Measurements from ENCODE around the gene CNN2. TPM values are rescaled to one million over a fixed set of nuclear protein-coding genes. Genes with fewer than 3 reads are reported as not detected.

Gene CNN2
- total and polyA plus RNA-seq, 2 of the 13 experiments (the other 11 are each of a cell fraction or from before 2014, with no cell fraction given): 63.6 to 70.0 TPM

DNA sequence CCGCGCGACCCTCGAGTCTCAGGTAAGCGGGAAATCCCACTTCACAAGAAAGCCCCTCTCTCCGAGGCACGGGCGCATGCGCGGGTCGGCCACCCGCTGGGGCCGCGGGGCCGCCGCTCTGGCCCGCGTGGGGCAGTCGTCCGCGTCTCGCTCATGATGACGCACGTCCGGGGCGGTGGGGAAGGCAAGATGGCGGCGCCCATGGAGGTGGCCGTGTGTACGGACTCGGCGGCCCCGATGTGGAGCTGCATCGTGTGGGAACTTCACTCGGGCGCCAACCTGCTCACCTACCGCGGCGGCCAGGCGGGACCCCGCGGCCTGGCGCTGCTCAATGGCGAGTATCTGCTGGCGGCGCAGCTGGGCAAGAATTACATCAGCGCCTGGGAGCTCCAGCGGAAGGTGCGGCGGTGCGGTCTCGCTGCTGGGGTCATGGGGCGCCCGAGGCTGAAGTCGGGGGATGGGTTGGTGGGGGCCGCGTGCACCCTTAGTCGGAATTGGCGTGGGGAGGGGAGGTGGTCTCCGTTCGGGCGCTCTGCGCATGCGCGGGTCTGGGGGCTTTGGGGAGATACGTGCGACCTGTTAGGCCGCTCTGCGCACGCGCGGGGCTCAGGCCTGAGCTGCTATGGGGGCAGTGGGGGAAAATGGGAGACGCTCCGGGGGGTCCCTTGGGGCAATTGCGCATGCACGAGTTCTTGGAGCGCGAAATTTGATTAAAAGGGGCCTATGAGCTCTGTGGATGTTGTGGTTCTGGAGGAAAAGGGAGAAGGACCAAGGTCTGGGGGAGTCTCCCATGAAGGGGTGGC lies 42.0 kb upstream of the CNN2 start, which contains the start of gene WDR18 (continued):
- TF ChIP-seq ZNF615 (CRISPR knock-in tag; IDR thresholded peaks at IDR 0.05; ENCODE audit: borderline replicate concordance) (no peak; the same call in 1 of the 2 replicates), ZNF256 (CRISPR knock-in tag; conservative IDR thresholded peaks at IDR 0.05) (no peak), ZNF296 (CRISPR knock-in tag; conservative IDR thresholded peaks at IDR 0.05) (no peak), PAWR (CRISPR knock-in tag; IDR thresholded peaks at IDR 0.05; ENCODE audit: borderline replicate concordance) (no peak), ZNF547 (CRISPR knock-in tag; IDR thresholded peaks at IDR 0.05) (peak; percentile 94), HNF4G (IDR thresholded peaks at IDR 0.05; ENCODE audit: borderline replicate concordance, low read depth, low read length) (no peak), HNF4G (CRISPR knock-in tag; IDR thresholded peaks at IDR 0.05; ENCODE audit: borderline replicate concordance, low read depth) (no peak), ZNF629 (CRISPR knock-in tag; conservative IDR thresholded peaks at IDR 0.05) (no peak), HOXA7 (CRISPR knock-in tag; IDR thresholded peaks at IDR 0.05) (no peak), ZSCAN22 (CRISPR knock-in tag; IDR thresholded peaks at IDR 0.05) (no peak), FOXK1 (CRISPR knock-in tag; IDR thresholded peaks at IDR 0.05; ENCODE audit: borderline replicate concordance, low read depth) (peak; percentile 59; the same call in 1 of the 2 replicates), ZNF570 (CRISPR knock-in tag; IDR thresholded peaks at IDR 0.05; ENCODE audit: borderline replicate concordance) (no peak), ZNF253 (CRISPR knock-in tag; IDR thresholded peaks at IDR 0.05; ENCODE audit: borderline replicate concordance) (no peak; the same call in 1 of the 2 replicates), ZSCAN9 (CRISPR knock-in tag; IDR thresholded peaks at IDR 0.05; ENCODE audit: borderline replicate concordance) (no peak), ZNF441 (CRISPR knock-in tag; IDR thresholded peaks at IDR 0.05; ENCODE audit: borderline replicate concordance) (no peak), MEIS2 (CRISPR knock-in tag; IDR thresholded peaks at IDR 0.05) (no peak)
- TF ChIP-seq, protein P1, sequence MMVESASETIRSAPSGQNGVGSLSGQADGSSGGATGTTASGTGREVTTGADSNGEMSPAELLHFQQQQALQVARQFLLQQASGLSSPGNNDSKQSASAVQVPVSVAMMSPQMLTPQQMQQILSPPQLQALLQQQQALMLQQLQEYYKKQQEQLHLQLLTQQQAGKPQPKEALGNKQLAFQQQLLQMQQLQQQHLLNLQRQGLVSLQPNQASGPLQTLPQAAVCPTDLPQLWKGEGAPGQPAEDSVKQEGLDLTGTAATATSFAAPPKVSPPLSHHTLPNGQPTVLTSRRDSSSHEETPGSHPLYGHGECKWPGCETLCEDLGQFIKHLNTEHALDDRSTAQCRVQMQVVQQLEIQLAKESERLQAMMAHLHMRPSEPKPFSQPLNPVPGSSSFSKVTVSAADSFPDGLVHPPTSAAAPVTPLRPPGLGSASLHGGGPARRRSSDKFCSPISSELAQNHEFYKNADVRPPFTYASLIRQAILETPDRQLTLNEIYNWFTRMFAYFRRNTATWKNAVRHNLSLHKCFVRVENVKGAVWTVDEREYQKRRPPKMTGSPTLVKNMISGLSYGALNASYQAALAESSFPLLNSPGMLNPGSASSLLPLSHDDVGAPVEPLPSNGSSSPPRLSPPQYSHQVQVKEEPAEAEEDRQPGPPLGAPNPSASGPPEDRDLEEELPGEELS (CRISPR knock-in tag; IDR thresholded peaks at IDR 0.05): no peak; the same call in 1 of the 2 replicates
- TF ChIP-seq, protein P2, sequence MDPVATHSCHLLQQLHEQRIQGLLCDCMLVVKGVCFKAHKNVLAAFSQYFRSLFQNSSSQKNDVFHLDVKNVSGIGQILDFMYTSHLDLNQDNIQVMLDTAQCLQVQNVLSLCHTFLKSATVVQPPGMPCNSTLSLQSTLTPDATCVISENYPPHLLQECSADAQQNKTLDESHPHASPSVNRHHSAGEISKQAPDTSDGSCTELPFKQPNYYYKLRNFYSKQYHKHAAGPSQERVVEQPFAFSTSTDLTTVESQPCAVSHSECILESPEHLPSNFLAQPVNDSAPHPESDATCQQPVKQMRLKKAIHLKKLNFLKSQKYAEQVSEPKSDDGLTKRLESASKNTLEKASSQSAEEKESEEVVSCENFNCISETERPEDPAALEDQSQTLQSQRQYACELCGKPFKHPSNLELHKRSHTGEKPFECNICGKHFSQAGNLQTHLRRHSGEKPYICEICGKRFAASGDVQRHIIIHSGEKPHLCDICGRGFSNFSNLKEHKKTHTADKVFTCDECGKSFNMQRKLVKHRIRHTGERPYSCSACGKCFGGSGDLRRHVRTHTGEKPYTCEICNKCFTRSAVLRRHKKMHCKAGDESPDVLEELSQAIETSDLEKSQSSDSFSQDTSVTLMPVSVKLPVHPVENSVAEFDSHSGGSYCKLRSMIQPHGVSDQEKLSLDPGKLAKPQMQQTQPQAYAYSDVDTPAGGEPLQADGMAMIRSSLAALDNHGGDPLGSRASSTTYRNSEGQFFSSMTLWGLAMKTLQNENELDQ (CRISPR knock-in tag; IDR thresholded peaks at IDR 0.05; ENCODE audit: borderline replicate concordance): no peak
- TF ChIP-seq, protein P3, sequence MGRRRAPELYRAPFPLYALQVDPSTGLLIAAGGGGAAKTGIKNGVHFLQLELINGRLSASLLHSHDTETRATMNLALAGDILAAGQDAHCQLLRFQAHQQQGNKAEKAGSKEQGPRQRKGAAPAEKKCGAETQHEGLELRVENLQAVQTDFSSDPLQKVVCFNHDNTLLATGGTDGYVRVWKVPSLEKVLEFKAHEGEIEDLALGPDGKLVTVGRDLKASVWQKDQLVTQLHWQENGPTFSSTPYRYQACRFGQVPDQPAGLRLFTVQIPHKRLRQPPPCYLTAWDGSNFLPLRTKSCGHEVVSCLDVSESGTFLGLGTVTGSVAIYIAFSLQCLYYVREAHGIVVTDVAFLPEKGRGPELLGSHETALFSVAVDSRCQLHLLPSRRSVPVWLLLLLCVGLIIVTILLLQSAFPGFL (CRISPR knock-in tag; IDR thresholded peaks at IDR 0.05): no peak
- TF ChIP-seq, protein P4, sequence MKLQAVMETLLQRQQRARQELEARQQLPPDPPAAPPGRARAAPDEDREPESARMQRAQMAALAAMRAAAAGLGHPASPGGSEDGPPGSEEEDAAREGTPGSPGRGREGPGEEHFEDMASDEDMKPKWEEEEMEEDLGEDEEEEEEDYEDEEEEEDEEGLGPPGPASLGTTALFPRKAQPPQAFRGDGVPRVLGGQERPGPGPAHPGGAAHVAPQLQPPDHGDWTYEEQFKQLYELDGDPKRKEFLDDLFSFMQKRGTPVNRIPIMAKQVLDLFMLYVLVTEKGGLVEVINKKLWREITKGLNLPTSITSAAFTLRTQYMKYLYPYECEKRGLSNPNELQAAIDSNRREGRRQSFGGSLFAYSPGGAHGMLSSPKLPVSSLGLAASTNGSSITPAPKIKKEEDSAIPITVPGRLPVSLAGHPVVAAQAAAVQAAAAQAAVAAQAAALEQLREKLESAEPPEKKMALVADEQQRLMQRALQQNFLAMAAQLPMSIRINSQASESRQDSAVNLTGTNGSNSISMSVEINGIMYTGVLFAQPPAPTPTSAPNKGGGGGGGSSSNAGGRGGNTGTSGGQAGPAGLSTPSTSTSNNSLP (IDR thresholded peaks at IDR 0.05; ENCODE audit: low read depth, low read length): no peak

Data from HepG2 (cell line).